Dedifferentiated amniotic fluid mesenchymal stem cell (primary cell): ENCODE data around the gene FILIP1L.
A peak's percentile ranks its signal among the peaks of the same experiment; 100 is the strongest.

Experiments
- DNase-seq: peaks from one replicate; pipeline ENCODE4 v3.0.0-alpha.2; 2016; ENCODE audit errors: extremely low spot score

FILIP1L gene

DNA sequence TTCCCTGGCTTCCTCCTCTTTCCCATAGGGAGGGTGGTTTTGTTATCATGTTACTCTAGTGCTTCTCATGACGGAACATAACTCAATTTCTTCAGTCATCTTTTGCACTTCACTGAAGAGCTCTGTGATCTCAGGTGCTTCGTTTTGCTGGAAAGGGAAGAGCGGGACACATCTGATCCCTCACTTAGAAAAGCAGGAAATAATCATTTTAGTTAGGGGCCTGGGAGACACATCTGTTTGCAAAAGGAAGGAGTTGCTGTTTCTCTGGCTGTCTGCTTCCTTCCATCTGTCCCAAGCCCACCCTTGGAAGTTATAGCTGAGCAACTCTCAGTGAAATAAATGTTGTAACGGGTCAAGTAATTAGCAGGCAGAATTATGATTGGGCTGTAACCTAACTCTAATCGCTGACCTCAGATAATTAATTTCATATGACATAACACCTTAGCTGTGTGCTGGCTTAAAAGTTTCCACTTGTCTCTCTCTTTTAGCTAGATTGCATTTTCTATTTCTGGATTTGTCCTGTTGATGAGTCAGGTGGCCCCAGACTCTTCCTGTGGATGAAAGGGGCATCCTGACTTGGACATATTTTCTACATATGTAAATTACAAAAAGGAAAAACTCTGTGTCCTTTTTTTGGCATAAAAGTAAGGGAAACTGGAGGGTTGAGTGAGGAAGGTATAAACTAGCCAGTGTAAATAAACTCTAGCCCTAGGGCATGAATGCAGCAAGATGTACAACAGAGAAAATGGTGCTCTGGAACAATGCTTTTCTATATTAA lies 11.0 kb upstream of the FILIP1L start:
- no peak for DNase-seq

DNA sequence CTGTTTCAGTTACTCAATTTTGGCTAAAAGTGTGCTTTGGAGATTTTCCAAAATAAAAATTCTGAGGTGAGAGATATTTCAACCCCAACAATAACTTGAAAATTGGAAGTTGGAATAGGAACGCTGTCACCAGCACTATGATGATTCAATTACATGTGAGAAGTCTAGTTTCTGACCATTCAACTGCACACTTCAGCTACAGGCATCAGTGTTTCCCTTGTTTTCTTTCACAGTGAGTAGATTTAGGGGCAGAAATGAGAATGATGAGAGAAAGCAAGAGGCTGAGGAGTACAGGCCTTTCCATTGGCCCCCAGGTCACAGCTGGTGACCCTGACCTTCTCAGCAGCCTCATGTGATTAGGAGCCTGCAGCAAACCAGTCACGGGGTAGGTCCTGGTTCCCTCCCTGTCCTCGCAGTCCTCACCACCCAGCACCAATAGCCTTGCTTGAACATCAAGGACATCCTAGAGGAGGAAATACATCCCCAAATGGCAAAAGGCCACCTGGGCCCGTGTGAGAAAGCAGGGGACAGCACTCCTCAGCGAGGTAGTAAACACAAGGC lies 10.0 kb upstream of the FILIP1L start:
- no peak for DNase-seq

DNA sequence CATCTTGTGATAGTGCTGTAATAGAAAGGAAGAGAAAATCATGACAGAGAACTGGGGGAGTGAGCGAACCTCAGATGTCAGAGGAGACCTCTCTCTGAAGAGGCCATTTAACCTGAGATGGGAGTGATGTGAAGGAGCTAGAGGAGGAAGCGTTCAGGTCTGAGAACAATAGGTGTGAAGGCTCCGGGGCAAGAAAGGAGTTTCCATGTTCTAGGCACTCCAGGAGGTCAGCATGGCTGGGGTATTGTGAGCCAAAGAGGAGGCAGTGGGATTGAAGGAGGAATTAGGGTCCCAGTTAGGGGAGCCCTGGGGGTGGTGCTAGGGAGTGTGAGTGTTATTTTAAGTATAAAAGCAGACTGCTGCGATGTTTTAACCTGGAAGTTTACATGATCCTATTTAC lies 8.8 kb upstream of the FILIP1L start:
- DNase-seq, result no peak

DNA sequence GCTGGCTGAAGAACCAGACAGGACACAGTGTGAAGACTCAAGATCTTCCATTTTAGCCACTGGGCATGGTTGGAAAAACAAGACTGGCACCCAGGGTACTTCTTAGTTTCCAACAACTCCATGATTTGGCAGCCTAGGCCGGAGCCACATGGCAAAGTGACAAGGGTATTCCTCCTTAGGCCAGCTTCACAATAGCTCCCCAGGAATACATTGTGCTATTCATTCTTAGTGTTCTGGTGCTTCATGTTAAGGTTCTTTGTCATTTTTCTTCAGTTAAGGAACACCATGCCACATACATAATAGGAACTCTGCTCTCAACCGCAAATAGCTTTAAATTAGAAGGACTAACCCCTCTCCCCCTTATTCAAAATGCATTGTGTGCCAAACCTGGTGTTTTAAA lies 8.0 kb upstream of the FILIP1L start:
- DNase-seq, result no peak

DNA sequence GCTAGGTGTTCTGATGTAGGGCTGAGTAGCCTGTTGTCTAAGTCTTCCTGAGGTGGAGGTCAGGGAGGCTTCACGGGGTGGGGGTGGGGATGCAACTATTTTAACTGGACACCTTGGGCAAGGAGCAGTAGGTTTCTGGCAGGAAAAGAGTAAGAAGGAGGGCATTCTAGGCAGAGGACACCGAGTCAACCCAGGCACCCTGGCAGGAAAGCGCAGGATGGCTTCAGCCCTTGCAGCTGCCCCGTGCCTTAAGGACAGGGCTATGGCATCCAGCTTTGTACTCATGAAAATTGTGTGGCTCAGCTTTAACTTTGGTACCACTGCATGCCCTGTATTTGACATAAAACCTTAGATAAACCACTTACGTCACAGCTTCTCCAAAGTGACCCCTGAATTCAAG lies 6.4 kb upstream of the FILIP1L start:
- no peak for DNase-seq

DNA sequence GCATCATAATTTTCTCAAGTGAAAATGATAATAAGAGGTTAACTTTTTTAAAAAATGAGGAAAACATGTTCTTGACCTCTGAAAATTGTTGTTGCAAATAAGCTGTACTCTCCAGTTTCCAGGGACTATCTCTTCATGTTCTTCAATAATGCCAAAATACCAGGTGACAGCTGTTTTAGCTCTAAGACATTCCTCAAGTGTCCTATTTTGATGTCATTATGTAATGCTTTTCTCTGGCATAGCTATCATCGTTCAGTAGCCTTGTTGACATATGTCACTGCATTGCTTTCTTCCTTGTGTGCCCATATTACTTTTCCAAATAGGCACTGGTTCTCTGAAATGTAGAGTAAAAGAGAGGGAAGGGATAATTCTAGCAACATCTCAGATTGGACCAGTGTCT lies 5.7 kb upstream of the FILIP1L start:
- DNase-seq, result no peak

DNA sequence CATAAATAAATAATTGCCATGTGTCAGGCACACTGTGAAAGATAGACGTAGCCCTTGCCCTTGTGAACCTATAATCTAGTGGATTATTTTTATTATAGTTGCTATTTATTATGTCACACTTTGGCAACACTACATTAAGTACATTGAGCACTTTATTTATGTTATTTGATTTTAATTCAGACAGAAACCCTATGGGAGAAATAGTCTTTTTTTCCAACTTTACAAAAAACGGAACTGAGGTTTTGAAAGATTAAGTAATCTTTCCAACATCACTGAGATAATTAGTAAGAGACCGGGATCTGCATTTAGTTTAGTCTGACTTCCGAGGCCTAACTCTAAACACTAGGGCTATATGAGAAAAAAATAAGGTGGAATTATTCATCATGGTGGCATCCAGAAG lies 2.8 kb upstream of the FILIP1L start:
- DNase-seq, result no peak

DNA sequence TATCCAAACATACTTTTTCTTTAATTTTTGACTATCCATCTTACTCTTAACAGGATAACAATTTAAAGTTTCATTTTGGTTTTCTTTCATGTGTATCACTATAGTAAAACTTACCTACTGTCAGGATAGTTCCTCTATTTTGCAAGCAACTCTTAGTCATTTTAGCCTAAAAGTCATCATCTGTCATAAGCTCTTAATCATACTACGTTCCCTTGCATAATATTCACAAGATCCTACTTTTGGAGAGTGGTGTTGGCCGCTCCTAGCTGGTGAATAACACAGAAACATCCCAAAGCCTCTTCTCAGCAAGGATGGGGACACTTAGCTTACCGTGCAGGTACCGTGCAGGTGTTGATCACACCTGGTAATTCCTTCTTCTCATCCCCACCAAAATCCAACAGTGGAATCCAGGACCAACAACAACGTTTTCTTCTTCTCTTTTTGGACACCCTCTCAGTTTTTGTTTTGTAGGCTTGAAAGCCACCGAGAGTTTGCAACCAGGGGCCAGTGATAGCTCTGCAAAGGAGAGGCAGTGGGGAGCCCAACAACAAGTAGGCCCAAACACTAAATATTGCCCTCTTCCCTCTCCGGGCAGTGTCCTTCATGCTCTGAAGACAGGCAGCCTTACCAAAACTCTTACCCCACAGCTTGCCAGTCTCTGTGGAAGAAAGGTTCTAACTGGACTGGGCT lies 433 bp downstream of the FILIP1L start:
- no peak for DNase-seq

DNA sequence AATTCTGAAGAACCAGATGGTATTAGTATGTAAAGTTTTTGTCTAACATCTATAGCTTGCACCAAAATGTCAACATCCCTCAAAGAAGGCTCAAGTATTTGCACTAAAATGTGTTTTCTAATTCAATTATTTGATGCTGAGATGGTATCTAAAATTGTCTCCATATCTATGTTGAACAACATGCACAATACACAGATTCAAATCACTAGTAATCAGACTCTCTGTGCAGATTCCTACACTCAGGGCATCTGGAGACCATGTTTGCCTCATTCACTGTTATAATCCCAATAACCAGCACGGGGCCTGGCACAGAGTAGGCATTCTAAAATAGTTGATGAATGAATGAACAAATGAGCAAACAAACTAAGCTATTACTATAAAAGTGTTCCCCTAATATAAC lies 2.6 kb downstream of the FILIP1L start:
- no peak for DNase-seq

DNA sequence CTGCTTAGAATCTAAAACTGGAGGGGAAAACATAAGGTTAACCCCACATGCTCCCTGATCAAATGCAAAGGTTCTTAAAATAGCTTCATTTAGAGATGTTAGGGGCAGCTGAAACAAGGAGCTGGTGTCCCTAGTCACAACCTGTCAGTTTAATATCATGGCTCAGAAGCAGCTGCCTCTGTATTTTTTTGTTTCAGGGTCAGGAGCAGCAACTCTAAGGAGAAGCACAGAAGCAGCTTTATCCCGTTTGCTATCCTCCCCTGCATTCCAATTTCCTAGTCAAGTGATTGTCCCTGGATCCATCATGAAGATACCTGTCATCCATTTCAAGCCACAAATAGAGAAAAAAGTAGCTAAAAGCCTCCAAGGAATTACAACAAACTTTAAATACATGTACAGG lies 4.1 kb downstream of the FILIP1L start:
- DNase-seq, result no peak

DNA sequence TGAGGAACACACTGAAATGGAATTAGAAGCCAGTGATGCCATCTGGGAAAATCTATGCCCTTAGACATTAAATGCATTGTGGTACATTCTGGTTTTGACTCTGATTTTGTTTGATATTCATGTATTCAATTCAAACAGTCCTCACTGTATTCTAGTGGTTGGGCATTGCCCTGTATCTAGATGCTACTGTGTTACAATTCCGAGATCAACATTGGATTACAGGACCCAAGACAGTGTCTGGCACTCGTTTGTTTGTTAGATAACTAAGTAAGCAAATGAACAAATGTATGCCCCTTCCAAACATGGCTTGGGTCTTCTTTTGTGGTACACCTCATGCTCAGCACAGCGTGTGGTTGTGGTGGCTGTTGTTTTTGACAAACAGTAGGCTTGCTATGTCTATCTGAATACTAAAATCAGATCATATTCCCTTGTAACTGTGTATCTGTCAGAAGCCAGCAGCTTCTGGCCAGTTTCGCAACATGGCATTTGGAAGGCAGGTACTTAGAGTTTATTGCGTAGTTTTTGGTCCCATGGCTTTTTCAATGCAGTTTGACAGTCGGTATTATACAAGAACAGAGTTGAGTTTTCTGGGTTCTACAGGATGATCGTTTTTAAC lies 5.7 kb downstream of the FILIP1L start:
- DNase-seq, result no peak

DNA sequence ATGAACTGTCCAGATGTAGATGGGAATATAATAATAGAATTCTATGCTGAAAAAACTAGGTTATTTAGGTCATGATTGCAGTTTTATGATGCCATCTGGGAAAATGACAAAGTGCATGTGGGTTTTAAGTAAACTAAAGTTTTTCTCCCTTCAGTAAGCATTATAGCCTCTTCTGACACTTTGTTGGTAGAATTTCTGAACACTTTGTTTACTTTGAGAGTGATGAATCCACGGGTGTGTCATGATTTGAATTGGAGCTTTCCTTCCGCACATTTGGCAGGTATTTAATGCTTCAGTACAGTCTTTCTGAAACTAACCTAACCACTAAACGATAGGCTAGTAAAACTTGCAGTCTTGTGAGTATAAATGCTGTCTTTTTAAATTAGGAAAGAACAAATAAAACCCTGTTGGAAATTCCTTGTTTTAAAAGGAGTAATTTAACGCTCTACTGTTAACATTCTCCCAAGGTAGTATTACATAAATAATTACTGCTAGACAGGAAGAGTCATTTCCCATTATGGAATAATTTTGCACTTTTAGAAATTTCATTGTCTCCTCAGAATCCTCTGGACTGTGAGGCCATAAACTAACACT lies 7.0 kb downstream of the FILIP1L start:
- DNase-seq, result no peak

DNA sequence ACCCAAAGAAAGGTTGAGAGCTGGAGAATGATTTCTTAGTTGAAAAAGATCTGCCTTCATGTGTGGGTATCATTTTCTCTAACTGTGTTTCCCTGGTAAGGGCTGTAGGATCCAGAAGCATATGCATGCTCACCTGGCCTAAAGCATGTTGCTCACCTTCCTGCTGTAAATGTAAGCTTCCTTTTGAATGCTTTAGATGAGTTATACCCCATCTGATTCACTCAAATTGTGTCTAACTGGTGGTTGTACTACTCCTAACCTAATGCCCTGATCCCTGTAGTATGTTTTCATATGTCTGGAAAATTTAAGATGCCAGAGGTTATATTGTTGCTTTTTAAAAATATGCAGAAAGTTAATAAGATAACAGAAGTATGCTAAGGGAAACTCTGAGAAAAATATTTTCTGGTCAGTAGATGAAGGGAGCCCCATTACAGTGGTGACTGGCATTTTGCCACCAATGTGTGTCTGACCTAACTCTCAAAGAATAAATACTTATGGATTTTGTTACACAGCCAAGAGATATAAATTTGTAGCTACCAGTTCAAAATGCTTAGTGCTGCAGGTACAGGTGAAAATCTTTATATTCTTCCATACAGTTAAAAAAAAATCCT lies 7.7 kb downstream of the FILIP1L start:
- no peak for DNase-seq

DNA sequence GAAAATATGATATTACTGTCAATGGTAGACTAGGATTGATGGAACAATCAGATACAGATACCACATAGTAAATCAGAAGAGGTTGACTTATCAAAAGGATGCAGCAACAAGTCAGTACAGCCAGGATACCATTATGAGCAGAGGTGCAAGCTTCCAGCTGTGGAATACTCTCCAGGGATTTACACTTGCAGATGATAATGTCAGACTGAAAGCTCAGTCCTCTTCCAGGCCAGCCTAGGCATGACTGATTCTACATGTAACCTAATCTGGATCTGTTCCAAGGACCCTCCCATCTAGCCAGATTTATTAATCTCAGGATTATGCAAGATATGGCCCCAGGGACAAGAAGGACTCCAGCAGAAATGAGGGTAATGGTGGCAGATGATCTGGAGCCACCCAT lies 8.2 kb downstream of the FILIP1L start:
- DNase-seq, result no peak

DNA sequence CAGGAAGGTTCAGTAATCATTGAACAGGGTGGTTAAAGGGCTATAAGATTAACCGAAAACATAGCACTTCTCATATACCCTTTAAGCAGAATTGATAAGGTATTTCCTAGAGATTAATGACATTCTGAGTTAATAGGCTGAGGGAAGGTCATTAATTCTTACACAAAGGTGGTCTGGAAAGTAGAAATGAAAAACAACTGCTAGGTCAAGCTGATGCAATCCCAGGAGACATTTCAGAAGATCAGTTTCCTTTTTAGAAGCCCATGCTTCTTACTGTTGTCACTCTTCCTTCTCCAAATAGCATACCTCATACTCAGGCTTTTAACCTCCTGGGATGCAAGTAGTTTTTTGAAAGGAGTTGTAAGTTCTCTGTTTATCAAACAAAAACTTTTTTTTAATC lies 8.8 kb downstream of the FILIP1L start:
- no peak for DNase-seq

DNA sequence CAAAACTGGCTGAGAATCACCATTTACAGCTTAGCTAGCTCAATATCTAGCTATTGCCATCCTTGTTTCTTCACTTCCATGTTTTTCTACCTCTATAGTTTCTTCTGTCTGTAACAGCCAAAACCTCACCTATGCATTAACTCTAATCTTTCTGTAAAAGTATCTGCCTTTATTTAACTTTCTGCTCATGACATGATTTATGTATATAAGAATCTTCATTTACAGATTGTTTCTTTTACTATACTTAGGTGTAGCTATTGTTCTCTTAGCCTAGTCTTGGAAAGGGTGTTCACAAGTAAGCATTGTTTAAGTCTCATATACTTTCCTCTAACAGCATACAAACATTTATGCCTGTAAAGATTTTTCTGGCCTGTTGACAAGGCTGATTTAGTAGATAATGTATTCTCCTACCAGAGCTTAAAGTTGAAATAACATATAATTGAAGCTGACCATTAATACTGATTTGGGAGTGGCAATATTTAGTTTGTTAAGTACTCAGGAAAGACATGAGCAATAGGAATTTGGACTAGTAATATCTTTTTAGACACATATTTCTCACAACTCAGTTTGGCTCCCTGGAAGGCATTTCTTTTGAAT lies 9.4 kb downstream of the FILIP1L start:
- no peak for DNase-seq

DNA sequence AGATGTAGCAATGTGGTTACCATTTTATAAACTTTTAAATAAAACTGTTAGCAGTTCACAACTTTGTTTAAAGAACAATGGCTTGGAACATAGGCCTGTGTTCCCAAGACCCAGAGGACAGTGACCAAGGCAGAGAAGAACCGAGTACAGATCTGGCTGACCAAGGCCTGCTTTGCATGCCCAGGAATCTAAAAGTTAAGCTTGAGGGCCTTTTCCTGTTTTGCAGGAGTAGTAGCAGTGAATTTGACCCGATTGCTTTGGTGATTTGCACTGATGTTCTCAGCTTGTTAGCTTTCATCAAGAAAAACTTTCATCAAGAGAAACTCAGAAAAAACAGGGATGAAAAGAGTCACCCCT lies 9.9 kb downstream of the FILIP1L start:
- no peak for DNase-seq

DNA sequence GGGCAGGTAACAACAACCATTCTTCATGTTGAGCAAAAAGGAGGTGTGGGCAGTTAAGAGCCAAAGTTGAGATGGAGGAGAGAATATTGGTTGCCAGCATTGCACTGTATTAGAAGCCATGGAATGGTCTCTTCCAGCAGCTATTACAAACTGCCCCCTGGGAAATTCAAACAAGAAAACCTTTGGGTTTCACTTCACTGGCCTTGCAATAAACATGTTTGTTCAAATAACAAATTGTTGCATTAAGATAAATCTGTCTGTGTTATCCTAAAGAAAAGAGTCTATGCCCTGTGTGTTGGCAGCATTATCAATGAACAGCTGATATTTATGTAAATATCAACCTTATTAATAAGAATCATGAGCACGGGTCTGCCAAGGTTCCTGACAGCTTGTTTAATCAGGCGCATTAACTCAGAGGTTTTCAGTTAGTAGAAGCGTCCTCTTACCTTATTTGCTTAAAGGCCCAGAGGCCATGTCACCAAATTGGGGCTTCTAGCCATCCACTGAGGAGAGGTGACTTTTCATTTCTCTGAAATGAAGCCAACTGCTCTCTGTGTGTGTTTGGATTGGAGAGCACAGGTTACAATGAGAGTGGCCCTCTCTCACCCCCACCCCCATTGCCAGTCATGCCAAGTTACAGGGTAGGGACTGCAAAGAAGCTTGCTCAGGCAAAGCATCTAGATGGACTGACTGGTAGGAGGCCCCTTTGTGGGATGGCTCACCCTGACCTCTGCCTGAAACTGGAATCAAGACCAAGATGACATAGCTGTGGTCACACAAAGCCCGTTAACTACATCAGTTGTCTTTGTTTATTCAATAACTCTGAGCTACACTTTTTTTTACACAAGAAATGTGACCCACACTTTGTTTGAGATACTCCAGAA lies 10.5 kb downstream of the FILIP1L start:
- DNase-seq, result peak; percentile 34

DNA sequence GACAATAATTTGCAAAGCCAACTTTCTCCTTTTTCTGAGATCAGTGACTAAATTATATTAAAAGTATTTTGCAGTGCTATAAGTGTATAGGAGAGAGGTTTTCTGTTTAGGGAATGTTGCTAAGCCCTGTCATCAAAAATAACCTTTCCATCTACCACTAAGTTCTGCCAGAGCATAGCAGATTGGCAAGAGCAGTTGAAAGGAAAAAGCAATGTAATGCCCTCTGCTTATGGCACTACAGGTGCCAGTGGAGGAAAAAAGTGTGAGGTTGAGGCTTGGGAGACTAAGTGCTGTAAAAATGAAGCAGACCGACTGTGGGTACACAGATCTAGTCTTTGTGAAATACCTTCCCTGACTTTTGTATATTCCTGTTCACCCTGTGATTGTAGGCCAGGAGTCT lies 11.5 kb downstream of the FILIP1L start:
- DNase-seq, result no peak

DNA sequence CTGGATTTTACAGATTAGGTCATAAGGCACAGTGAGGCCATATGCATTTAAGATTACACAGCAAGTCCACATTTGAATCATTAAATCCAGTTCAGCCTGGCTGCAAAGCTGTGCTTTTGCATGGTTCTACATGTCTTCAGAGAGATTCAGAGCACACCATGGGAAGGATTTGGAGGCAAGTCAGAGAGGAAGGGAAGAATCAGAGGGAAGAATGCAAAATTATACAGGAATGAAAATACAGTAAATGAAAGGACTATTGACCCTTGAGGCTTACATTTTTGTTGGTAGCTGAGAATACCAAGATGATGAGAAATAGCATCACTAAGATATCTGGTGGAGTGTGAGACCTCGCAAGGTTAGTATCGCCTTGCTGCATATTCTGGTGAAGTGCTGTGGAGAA lies 13.9 kb downstream of the FILIP1L start:
- peak; percentile 31 for DNase-seq

DNA sequence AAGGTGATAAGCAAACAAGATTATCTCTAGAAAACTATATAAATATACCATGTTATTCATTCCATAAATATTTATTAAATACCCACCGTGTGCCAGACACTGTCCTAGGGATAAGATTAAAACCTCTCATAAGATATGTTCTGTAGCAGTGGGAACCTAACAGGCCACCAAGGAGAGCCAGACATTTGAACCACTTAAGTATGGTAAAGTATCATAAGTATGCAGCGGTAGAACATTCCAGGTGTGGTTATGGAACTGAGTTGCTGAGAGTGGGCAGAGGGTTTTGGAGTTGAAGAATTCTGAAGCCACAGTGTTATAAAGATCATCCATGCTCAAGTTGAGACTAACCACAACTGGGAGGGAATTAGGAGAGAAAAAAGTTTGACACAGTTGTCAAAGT lies 14.7 kb downstream of the FILIP1L start:
- no peak for DNase-seq
